WTC11 (cell line): ENCODE data around the gene HPSE2. TPM values are rescaled to one million over a fixed set of nuclear protein-coding genes. Genes with fewer than 3 reads are reported as not detected.
A peak's percentile ranks its signal among the peaks of the same experiment; 100 is the strongest.

Experiments used
- ATAC-seq: fragments of 200-7000 bp; cut with Tn5 transposase; 2 replicates; pipeline ENCODE4 v1.10.0; 2021; ENCODE audit warnings: mild to moderate bottlenecking, moderate library complexity
- CTCF ChIA-PET: fragments of 300-600 bp; sonication (Branson Sonifier 250); formaldehyde crosslinking; loops from one replicate; lab custom pipeline; 2021; ENCODE audit warnings: antibody characterized with exemption; lab: Charles Lee
- POLR2A ChIA-PET: fragments of 350-600 bp; sonication (Branson Sonifier 250); formaldehyde crosslinking; loops from one replicate; lab custom pipeline; 2021; ENCODE audit warnings: antibody characterized with exemption; lab: Charles Lee
- DNase-seq: peaks from one replicate; pipeline ENCODE4 v3.0.0; 2021; ENCODE audit warnings: low spot score
- H3K27ac Mint-ChIP-seq: 2 replicates; pipeline ENCODE4 v1.8.0; 2021; ENCODE audit warnings: mixed read lengths
- H3K27me3 Mint-ChIP-seq: 2 replicates; pipeline ENCODE4 v1.8.0; 2021; ENCODE audit warnings: low read depth, mild to moderate bottlenecking, moderate library complexity, mixed read lengths
- H3K36me3 Mint-ChIP-seq: 2 replicates; pipeline ENCODE4 v1.8.0; 2021; ENCODE audit warnings: mixed read lengths
- H3K4me1 Mint-ChIP-seq: 2 replicates; pipeline ENCODE4 v1.8.0; 2022; ENCODE audit warnings: mixed read lengths
- H3K4me3 Mint-ChIP-seq: 2 replicates; pipeline ENCODE4 v1.8.0; 2021; ENCODE audit warnings: mild to moderate bottlenecking, moderate library complexity, mixed read lengths
- H3K9me3 Mint-ChIP-seq: 2 replicates; pipeline ENCODE4 v1.8.0; 2021; ENCODE audit warnings: mixed read lengths
- ELF4 ChIP-seq: sonication (generic); formaldehyde crosslinking; IDR thresholded peaks from 2 replicates; pipeline ENCODE4 v1.8.1; 2022; ENCODE audit warnings: low read depth, mild to moderate bottlenecking, moderate library complexity, missing genetic modification reagents
- ETV6 ChIP-seq: sonication (generic); formaldehyde crosslinking; IDR thresholded peaks from 2 replicates; pipeline ENCODE4 v1.8.1; 2022; ENCODE audit warnings: mild to moderate bottlenecking, missing genetic modification reagents
- GABPB1 ChIP-seq: sonication (generic); formaldehyde crosslinking; IDR thresholded peaks from 2 replicates; pipeline ENCODE4 v1.8.1; 2023; ENCODE audit warnings: mild to moderate bottlenecking, missing genetic modification reagents
- GRHL2 ChIP-seq: fragments of 250-450 bp; sonication (Bioruptor Pico); IDR thresholded peaks from 2 replicates; pipeline ENCODE4 v1.8.0; 2022; ENCODE audit warnings: mild to moderate bottlenecking, moderate library complexity; ENCODE audit not compliant: insufficient replicate concordance, severe bottlenecking
- IRF2 ChIP-seq: sonication (generic); formaldehyde crosslinking; IDR thresholded peaks from 2 replicates; pipeline ENCODE4 v1.8.0; 2022; ENCODE audit warnings: low read depth, missing genetic modification reagents, borderline replicate concordance
- NFATC4 ChIP-seq: fragments of 250-450 bp; sonication (Bioruptor Pico); IDR thresholded peaks from 2 replicates; pipeline ENCODE4 v1.9.0; 2021; ENCODE audit warnings: mild to moderate bottlenecking
- NFE2L1 ChIP-seq: sonication (generic); formaldehyde crosslinking; IDR thresholded peaks from 2 replicates; pipeline ENCODE4 v1.8.1; 2023; ENCODE audit warnings: missing genetic modification reagents
- PRRX2 ChIP-seq: fragments of 250-450 bp; sonication (Bioruptor Pico); IDR thresholded peaks from 2 replicates; pipeline ENCODE4 v1.8.0; 2021; ENCODE audit warnings: mild to moderate bottlenecking
- RELA ChIP-seq: sonication (generic); formaldehyde crosslinking; IDR thresholded peaks from 2 replicates; pipeline ENCODE4 v1.8.1; 2022; ENCODE audit warnings: missing genetic modification reagents, mild to moderate bottlenecking, borderline replicate concordance
- SMAD3 ChIP-seq: sonication (generic); formaldehyde crosslinking; IDR thresholded peaks from 2 replicates; pipeline ENCODE4 v1.8.0; 2022; ENCODE audit warnings: missing genetic modification reagents, mild to moderate bottlenecking, borderline replicate concordance
- total RNA-seq: library from RNA; stranded (reverse); gene quantifications from 3 replicates; pipeline ENCODE4 v1.2.3, GENCODE V29; 2021
- TF ChIP-seq, protein P1 (sequence below): sonication (generic); formaldehyde crosslinking; IDR thresholded peaks from 2 replicates; pipeline ENCODE4 v1.8.1; 2022; ENCODE audit warnings: low read depth, mild to moderate bottlenecking, moderate library complexity, missing genetic modification reagents, borderline replicate concordance
- TF ChIP-seq, protein P2 (sequence below): sonication (generic); formaldehyde crosslinking; IDR thresholded peaks from 2 replicates; pipeline ENCODE4 v1.8.1; 2023; ENCODE audit warnings: mild to moderate bottlenecking, missing genetic modification reagents
- TF ChIP-seq, protein P3 (sequence below): sonication (generic); formaldehyde crosslinking; IDR thresholded peaks from 2 replicates; pipeline ENCODE4 v1.8.1; 2022; ENCODE audit warnings: mild to moderate bottlenecking, missing genetic modification reagents, moderate library complexity, borderline replicate concordance
- TF ChIP-seq, protein P4 (sequence below): sonication (generic); formaldehyde crosslinking; IDR thresholded peaks from 2 replicates; pipeline ENCODE4 v1.8.1; 2023; ENCODE audit warnings: mild to moderate bottlenecking, missing genetic modification reagents, moderate library complexity
- TF ChIP-seq, protein P5 (sequence below): fragments of 250-450 bp; sonication (Bioruptor Pico); conservative IDR thresholded peaks from 2 replicates; pipeline ENCODE4 v1.9.0; 2021; ENCODE audit warnings: mild to moderate bottlenecking
- TF ChIP-seq, protein P6 (sequence below): sonication (generic); formaldehyde crosslinking; IDR thresholded peaks from 2 replicates; pipeline ENCODE4 v1.8.1; 2022; ENCODE audit warnings: missing genetic modification reagents, borderline replicate concordance

HPSE2 gene
- total RNA-seq, 1 experiment from 2014 or later, result 0.66 TPM

DNA sequence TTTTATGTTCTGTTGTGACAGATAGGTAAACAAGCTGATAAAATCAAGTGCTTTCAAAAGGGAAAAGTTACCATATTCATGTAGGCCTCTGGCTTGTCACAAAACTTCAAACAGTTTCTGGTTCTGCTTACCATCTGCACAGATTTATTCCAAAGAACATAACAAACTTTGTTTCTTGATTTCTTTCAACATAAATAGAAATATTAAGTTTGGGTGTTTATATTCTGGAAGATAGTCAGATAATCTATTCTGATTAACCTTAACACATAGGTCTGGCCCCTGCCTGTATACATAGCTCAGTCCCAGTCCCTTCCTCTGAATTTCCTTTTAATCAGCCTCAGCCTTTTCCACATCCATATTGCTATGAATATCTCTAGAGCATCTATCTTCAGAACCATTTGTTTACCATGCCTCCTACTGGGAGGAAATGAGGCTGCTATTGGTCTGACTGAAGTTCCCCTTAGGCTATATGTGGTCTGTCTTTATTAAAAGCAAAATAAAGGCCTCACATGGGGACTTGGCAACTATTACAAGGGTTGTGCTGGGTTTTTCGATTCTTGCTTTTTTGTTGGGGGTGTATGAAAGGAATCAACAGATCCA is 319.0 kb downstream of the HPSE2 start:
- POLR2A ChIA-PET, result no interaction called here
- Mint-ChIP-seq H3K27me3 (no peaks in the 10 kb centered on the region), H3K4me3 (no peak overlapping the region), H3K27ac (no peak overlapping the region), H3K9me3 (no peaks in the 10 kb centered on the region), H3K4me1 (peaks cover 15% of the 10 kb centered on the region), H3K36me3 (no peaks in the 10 kb centered on the region)
- DNase-seq (no peak), ATAC-seq (peak; percentile 43; the same call in 1 of the 2 replicates)
- CTCF ChIA-PET, result no interaction called here
- TF ChIP-seq PRRX2 (CRISPR knock-in tag), result no peak
- no peak for TF ChIP-seq NFATC4 (CRISPR knock-in tag)
- TF ChIP-seq ETV6 (CRISPR knock-in tag), result no peak
- TF ChIP-seq NFE2L1 (CRISPR knock-in tag), result no peak
- TF ChIP-seq, protein P1, sequence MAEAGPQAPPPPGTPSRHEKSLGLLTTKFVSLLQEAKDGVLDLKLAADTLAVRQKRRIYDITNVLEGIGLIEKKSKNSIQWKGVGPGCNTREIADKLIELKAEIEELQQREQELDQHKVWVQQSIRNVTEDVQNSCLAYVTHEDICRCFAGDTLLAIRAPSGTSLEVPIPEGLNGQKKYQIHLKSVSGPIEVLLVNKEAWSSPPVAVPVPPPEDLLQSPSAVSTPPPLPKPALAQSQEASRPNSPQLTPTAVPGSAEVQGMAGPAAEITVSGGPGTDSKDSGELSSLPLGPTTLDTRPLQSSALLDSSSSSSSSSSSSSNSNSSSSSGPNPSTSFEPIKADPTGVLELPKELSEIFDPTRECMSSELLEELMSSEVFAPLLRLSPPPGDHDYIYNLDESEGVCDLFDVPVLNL (CRISPR knock-in tag), result no peak
- TF ChIP-seq GABPB1 (CRISPR knock-in tag), result no peak
- TF ChIP-seq, protein P2, sequence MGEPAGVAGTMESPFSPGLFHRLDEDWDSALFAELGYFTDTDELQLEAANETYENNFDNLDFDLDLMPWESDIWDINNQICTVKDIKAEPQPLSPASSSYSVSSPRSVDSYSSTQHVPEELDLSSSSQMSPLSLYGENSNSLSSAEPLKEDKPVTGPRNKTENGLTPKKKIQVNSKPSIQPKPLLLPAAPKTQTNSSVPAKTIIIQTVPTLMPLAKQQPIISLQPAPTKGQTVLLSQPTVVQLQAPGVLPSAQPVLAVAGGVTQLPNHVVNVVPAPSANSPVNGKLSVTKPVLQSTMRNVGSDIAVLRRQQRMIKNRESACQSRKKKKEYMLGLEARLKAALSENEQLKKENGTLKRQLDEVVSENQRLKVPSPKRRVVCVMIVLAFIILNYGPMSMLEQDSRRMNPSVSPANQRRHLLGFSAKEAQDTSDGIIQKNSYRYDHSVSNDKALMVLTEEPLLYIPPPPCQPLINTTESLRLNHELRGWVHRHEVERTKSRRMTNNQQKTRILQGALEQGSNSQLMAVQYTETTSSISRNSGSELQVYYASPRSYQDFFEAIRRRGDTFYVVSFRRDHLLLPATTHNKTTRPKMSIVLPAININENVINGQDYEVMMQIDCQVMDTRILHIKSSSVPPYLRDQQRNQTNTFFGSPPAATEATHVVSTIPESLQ, result no peak
- TF ChIP-seq, protein P3, sequence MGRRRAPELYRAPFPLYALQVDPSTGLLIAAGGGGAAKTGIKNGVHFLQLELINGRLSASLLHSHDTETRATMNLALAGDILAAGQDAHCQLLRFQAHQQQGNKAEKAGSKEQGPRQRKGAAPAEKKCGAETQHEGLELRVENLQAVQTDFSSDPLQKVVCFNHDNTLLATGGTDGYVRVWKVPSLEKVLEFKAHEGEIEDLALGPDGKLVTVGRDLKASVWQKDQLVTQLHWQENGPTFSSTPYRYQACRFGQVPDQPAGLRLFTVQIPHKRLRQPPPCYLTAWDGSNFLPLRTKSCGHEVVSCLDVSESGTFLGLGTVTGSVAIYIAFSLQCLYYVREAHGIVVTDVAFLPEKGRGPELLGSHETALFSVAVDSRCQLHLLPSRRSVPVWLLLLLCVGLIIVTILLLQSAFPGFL (CRISPR knock-in tag), result no peak
- TF ChIP-seq ELF4, result no peak
- TF ChIP-seq, protein P4, sequence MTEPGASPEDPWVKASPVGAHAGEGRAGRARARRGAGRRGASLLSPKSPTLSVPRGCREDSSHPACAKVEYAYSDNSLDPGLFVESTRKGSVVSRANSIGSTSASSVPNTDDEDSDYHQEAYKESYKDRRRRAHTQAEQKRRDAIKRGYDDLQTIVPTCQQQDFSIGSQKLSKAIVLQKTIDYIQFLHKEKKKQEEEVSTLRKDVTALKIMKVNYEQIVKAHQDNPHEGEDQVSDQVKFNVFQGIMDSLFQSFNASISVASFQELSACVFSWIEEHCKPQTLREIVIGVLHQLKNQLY, result no peak

DNA sequence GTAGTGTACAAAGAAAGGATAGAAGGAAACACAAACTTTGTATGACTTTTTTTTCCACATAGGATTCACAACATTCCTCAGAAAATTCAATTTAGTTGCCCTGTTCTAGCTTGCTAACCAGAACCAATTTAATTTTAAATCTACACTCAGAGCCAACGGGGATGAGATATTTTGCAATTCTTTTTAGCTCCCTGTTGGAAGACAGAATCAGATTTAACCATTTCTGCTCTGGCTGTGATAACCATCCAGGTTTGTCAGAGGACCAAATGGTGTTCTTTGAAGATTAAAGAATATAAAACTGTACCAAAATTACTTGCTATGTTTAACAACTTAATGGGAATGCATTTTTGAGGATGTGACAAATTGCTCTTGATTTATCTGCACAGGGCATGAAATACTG is 319.7 kb downstream of the HPSE2 start:
- TF ChIP-seq, protein P5, sequence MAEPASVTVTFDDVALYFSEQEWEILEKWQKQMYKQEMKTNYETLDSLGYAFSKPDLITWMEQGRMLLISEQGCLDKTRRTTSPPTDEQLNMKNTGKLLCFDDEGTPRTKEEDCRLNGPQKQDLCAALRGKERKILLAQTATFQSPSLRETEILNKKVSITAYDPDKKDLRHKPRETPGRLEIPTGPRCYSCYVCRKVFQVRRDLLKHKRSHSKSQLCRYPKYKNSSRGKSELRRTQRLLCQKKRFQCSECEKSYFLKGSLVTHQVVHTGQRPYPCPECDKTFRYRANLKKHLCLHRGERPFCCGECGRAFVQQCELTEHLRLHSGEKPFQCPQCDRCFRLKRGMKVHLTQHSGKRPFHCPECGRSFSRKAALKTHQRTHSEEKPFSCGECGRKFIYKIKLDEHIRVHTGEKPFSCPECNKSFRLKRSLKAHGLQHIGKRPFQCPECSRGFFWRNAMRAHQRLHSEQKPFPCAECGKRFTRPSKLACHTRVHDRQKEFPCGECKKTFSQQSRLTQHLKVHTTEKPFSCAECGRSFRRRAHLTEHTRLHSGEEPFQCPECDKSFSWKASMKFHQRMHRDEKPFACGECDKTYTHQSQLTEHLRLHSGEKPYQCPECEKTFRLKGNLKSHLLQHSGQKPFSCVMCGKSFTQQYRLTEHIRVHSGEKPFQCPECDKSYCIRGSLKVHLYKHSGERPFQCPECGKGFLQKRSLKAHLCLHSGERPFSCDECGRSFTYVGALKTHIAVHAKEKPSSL (CRISPR knock-in tag), result no peak
- Mint-ChIP-seq H3K4me1 (peaks cover 15% of the 10 kb centered on the region), H3K27me3 (no peaks in the 10 kb centered on the region), H3K9me3 (no peaks in the 10 kb centered on the region), H3K27ac (no peak overlapping the region), H3K4me3 (no peak overlapping the region), H3K36me3 (no peaks in the 10 kb centered on the region)
- ChIA-PET CTCF (no interaction called here), POLR2A (no interaction called here)
- no peak for ATAC-seq
- no peak for DNase-seq

DNA sequence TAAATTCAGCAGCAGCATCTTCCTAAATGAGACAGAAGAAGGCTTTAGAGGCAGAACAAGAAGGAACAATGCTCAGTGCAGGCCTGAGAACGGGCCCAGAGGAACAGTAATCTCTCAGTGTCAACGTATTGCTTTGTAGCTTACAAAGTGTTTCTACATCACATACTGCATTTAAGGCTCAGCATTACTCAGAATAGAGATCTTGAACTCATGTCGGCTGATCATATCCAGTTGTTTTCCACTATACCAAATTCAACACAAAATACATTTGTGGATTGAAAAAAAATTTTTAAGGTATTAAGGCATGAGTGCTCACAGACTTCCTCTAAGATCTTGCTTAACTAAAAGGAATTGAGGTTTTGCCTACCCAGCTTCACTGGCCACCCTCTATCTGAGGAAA is 325.1 kb downstream of the HPSE2 start:
- Mint-ChIP-seq H3K9me3 (no peaks in the 10 kb centered on the region), H3K4me1 (0 out of 2 replicates have a peak, but pooled peaks cover 3% of the 10 kb centered on the region), H3K27ac (no peak overlapping the region), H3K4me3 (no peak overlapping the region), H3K36me3 (no peaks in the 10 kb centered on the region), H3K27me3 (no peaks in the 10 kb centered on the region)
- ChIA-PET POLR2A (no interaction called here), CTCF (no interaction called here)
- DNase-seq (no peak), ATAC-seq (no peak)
- TF ChIP-seq GRHL2 (CRISPR knock-in tag), result no peak
- TF ChIP-seq, protein P6, sequence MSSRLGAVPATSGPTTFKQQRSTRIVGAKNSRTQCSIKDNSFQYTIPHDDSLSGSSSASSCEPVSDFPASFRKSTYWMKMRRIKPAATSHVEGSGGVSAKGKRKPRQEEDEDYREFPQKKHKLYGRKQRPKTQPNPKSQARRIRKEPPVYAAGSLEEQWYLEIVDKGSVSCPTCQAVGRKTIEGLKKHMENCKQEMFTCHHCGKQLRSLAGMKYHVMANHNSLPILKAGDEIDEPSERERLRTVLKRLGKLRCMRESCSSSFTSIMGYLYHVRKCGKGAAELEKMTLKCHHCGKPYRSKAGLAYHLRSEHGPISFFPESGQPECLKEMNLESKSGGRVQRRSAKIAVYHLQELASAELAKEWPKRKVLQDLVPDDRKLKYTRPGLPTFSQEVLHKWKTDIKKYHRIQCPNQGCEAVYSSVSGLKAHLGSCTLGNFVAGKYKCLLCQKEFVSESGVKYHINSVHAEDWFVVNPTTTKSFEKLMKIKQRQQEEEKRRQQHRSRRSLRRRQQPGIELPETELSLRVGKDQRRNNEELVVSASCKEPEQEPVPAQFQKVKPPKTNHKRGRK (CRISPR knock-in tag), result no peak
- no peak for TF ChIP-seq IRF2 (CRISPR knock-in tag)
- no peak for TF ChIP-seq SMAD3 (CRISPR knock-in tag)
- no peak for TF ChIP-seq RELA (CRISPR knock-in tag)
